ENCODE results near the gene PTS.

Gene PTS

DNA sequence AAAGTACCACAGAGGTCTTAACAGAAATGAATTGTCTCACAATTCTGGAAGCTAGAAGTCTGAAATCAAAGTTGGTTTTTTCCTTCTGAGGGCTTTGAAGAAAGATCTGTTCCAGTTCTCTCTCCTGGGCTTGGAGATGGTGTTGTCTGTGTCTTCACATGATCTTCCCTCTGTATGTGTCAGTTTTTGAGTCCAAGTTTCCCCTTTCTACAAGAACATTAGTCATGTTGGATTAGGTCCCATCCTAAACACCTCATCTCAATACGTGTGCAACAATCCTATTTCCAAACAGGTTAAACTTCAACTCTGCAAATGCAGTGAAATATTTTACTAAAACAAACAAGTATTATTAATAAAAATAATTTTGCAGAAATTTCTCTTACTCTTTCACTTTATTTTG, 3.1 kb upstream of the PTS start:
- no peak for FAIRE-seq

DNA sequence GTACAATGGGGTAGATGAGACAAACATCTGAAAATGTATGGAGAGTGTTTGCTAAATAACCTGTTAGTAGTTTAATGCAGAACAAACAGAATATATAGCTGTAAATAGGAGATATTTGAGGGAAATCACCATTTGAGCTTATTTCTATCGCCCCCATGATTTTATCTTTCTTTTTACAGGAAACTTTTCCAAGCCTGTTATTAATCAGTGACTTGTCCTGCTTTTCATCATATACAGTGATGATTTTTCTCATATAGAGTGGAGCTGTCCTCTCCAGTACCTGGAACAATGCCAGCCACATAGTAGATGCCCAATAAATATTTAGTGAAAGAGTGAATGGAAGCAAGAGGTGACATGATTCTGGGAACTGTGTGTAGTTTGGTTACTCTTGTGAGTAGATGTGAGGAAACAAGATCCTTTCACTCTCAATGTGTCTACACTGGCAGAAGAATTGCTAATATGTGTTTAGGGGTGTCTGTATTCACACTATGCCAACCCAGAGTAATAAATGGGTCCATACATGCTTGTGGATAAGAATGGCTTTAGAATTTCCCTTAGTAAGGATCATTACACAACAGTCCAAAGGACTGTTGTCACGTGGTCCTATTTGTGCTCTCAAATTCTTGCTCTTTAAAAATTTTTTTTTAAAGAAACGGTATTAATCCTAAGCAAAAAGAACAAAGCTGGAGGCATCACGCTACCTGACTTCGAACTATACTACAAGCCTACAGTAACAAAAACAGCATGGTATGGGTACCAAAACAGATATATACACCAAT, 2.3 kb upstream of the PTS start:
- no peak for FAIRE-seq

DNA sequence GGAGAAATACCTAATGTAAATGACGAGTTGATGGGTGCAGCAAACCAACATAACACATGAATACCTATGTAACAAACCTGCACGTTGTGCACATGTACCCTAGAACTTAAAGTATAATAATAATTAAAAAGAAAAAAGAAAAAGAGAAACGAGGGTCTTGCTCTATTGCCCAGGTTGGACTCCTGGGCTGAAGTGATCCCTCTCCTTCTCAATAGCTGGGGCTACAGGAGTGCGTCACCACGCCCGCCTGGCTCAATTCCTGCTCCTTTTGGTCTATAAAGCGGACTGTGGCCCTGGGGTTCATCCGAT, 521 bp upstream of the PTS start:
- no peak for FAIRE-seq

DNA sequence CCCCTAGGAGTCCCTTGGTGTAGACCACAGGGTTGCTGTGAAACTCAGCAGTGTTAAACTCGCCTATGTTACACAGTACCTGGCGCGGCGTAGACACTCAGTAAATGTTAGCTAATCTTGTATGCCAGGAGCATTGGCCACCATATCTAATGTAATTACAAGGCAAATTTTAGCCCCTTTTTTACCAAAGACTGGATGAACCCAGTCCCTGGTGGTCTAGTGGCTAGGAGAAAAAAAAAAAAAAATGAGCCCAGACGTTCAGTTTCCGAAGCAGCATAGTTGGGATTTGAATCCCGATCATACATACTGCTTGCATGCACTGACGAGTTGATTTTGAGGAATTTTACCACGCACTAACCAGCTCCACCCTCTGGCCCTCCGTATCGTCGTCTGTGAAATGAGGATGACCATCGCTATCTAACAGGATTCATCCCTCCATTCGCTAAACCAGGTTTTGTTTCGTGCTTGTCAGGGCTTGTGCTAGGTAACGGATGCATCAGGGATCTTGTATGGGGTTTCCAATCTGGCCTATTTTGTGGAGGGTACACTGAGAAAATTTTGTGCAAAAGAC, 688 bp downstream of the PTS start:
- FAIRE-seq, result no peak

DNA sequence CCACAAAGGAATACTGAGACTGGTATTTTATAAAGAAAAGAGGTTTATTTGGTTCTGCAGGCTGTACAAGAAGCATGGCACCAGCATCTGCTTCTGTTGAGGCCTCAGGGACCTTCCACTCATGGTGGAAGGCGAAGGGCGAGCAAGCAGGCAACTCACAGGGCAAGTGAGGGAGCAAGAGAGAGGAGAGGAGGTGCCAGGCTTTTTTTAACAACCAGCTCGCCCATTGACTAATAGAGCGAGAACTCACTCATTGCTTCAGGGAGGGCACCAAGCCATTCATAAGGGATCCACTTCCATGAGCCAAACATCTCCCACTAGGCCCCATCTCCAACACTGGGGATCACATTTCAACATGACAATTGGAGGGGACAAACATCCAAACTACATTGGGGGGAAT, 1.2 kb downstream of the PTS start:
- no peak for FAIRE-seq

DNA sequence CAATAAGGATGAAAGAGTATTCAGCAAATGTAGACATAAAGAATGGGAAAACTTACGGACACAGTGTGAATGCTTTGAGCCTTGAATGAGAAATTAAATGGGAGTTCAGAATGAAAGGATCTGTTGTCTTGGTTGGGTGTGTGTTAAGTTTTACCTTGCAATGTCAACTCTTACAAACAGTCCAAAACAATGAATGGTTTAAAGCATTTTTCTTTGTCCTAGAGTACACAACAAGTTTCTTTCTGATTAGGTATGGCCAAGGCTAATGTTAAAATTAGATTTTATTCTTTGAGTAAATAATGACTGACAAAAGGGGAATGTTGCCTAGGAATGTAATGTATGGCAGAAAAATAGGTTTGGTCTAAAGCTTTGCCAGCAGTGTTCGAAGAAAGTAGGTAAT, 2.5 kb downstream of the PTS start:
- no peak for FAIRE-seq

DNA sequence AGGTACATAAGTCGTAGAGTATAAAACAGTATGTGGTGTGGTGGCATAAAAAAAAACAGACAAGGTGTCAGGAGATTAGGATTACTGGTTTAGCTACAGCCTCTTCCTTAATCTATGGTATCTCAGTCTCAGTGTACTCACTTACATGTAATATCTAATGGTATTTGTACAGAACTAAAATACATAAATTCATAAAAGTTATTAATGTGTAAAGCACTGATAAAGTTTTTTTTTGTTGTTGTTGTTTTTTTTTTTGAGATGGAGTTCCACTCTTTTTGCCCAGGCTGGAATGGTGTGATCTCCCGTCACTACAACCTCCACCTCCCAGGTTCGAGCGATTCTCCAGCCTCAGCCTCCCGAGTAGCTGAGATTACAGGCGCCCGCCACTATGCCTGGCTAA, 2.9 kb downstream of the PTS start:
- no peak for FAIRE-seq

DNA sequence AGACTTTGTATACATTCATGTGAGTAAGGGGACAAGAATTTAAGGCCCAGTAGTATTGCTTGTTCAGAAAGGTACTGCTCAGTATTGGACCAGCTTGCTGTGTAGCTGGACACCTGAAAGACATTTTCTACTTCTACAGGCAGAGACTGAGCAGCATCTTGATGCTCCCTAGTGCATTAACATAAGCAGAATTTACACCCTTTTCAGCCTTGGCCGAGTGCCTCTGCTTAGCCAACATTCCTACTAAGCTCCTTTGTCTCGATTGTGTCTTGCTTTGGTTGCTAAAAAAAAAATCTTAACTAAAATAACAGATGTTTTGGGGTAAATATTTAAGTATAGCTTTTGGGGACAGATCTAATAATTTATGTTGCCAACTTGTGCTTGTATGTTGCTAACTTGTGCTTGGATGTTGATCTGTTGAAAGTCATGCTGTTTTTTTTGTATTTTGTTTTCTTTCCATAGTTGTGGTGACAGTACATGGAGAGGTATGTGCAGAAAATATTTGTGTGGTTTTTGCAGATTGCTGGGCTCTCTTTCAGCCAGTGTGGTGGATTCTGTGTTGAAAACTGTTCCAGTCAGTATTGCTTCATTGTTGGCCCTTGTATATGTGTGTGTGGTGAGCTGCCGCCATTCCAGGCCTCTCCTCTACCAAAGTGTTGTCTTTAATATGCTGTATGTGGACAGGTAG, 3.7 kb downstream of the PTS start:
- no peak for FAIRE-seq

DNA sequence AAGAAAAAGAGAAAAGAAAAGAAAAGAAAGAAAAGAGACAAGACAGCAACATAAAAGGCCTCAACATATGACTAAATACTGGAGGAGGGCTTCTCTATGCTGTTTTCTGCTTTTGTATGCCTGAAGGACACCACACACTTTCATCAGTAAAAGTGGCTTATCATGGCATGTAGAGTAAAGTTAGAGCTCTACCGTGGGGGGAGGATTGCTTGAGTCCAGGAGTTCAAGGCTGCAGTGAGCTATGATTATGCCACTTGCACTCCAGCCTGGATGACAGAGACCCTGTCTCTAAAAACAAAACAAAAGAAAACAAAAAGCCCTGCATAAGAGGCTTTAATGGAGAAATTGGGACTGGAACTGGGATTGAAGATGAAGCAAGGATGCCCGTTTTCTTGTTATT, 5.7 kb downstream of the PTS start:
- FAIRE-seq, result no peak

DNA sequence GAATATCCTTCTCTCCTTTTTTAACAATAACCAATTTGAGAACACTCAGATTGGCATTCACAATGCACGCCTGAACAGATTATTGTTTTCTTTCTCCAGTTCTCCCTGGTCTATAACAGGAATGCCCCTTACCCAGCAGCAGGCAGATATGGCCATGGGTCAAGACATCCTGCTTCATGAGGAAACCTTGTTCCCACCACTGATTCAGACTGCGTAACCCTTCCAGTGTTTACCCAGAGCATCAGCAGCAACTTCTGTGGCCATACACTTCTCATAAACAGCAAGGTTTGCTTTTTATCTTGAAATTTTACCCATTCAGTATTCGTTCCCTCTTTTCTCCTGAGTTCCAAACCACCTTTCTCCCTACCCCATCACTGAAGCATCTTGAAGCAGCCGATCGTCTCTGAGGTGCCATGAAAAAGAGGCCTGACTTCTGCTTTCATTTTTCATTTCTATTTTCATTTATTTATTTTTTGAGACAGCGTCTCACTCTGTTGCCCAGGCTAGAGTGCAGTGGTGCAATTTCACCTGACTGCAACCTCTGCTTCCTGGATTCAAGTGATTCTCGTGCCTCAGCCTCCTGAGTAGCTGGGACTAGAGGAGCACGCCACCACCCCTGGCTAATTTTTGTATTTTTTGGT, 9.6 kb downstream of the PTS start:
- no peak for FAIRE-seq

DNA sequence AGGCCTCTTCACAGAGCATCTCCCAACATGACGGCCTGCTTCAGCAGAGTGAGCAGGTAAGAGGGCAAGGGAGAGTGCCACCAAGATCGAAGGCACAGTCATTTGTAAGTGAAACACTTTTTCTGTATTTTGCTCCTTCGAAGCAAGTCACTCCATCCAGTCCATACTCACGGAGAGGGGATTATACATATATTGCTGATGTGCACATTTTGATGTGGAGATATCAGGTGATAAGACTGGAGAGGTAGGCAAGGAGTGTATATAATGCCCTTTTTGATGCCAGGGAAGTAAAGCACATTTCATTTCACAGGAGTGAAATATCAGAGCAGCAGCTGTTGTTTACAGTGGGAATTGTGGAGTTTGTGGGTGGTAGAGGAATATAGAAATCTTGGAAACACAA, 11.2 kb downstream of the PTS start:
- no peak for FAIRE-seq

DNA sequence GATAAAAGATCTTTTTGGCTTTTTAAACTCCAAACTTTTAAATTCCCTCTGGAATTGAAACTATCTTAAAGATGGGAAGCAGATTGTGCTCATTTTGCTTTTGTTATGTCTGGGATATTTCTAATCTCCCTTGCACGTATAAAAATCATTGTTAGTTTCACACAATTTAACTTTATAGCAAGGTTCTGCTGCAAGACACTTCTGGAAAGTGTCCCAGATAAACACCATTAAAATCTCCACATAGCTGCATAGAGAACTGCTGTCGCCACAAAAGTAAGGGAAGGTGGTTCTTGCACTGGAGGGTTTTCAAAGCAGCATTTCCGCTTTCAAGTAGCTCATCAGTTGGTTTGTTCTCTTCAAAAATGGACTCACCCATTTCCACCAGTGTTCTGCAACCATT, 11.8 kb downstream of the PTS start:
- no peak for FAIRE-seq

DNA sequence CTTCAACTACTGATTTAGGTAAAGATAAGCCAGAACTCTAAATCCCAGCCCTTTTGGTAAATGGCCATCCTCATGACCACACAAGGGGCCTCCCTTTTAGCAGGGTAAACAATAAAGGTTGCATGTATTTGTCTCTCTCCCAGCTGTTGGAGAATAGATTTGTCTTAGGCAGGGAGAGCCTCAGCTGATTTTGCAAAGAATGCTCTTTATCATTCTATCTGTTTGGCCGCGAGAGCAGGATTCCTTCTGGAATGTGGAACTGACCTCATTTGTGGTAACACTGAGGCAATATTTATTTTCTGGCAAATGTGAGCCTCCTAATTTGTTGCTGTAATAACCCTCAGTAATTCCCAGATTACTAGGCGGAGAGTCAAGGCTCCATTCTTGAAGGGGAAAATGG, 15.3 kb downstream of the PTS start:
- no peak for FAIRE-seq

DNA sequence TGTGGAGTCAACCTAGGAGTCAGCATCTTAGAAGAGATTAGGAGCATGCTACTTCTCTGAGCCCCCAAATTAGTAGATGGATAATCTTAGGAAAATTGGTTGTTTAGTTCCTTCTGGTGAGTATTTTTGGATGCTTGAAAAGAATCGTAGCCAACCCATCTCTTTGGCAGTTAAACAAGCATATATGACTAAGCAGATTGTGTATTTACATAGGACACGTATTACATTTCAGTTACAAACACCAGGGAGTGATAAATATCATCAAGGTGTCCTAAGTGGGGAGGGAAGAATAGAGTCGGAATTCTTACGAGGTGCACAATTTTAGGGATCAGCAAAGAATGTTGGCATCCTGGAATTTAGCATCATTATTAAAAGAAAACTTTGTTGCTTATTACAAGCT, 21.0 kb downstream of the PTS start:
- FAIRE-seq, result no peak

DNA sequence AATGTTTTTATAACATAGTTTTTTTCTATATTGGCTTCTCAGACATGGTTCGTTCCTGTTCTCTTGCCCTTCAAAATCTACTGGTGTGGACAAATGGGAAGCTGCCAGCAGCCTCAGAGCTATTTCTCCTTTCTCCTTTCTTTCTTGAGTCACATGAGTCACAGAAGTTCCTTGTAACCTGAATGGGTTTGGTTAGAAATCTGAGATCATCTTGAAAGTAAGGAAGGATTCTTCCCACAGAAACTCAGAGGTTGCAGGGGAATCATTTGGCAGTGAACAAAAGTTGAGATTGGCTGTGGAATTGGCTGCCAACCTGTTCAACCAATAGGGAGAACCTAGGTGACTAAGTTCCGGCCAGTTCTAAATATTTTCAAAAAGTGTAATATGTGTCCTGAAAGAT, 22.0 kb downstream of the PTS start:
- no peak for FAIRE-seq

DNA sequence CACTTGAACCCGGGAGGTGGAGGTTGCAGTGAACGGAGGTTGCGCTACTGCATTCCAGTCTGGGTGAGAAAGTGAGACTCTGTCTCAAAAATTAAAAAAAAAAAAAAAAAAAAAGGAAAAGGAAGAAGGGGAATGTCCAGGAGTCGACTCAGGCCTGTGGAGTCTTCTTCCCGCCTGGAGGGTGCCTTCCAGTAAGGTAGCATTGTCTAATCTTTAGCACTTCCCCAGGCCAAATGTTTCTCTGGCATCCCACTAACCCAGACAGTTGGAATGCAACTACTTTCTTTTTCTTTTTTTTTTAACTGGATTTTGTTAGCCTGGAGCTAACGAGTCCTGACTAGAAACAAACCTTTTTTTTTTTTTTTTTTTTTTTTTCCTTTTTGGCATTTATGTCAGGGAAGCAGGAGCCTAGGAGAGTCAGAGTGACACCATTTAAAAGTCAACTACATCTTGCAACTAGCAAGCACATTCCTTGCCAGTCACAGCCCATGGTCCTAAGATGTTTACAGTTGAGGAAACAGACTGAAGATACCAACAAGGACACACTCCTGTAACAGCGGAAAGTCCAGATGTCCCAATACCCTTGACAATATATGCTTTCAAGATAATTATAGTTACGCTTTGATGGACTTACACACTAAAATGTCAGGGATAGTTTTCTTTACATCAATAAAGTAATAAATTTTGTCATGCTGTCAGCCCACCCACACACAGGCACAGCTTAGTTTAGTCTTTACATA, 23.8 kb downstream of the PTS start:
- no peak for FAIRE-seq

DNA sequence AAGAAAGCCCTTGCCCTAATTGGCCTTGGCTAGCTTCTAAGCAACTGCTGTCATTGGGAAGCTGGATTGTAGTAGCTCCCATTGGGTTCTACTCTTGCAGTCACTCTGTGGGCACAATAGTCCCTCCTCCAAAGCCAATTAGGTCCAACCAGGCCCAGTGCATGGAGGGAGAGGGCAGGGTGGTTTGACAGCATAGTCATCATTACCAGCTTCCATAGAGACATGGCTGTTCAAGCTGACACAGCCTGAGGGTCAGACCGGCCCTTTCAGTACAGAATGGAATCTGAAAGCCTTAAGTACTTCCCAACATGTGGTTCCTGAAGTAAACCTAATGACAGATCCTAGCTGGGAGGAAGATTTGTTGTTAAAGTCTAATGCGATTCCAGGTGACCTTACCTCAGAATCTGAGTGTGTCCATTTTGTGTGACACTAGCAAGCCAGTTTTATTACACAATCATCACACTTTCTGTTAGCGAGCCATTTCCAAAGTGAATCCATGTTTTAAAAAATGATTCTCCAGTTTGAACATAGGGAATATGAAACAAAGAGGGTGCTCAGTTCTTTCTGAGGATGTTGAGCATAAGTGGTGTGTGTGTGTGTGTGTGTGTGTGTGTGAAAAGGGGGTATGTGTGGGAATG, 27.5 kb downstream of the PTS start:
- no peak for FAIRE-seq

DNA sequence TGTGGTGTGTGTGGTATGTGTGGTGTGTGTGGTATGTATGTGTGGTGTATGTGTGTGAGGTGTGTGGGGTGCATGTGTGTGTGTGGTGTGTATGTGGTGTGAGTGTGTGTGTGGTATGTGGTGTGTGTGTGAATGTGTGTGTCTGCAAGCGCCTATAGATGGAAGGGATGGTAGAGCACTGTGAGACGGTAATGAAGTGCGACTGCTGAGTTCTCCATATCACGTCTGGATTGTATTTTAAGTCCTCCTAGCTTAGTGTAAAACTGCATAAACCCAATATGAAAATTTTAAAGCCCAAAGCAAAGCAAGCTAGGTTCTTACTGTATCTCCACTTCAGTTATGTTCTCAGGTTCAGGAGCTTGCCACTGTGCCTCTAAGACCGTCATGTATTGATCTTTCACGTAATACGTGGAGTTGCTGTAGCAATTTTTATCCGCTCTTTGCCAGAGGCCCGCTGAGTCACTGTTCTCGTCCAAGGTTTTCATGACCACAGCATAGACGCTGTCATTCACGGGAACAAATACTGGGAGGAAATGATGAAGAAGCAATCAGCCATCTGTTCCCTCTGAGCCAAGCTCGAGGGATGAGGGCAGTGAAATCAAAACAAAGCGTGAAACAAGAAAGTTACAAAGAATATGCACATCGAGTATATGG, 29.0 kb downstream of the PTS start:
- FAIRE-seq, result no peak

DNA sequence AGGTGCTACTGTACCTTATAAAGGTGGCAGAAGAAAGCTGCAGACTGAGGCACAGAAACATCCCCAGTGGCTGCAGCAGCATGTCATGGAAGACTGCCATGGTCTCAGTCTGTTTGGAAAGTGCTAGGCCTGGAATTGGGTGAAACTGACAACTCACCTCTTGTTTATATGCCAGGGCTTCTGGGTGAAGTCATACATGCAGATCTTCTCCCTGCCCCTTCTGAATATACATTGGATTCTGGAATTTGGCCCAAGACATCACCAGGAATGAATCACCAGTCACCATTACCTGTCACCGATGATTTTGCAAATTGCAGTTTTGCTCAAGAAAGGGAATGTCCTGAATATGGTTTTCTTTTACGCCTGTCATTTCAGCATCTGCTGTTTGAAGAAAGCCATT, 34.3 kb downstream of the PTS start, which contains the start of gene PLET1:
Gene PLET1 (minus strand): TSS at position 371 of the 400 bp plus-strand sequence. CDS start 271 bp downstream, at position 100.
- FAIRE-seq, result no peak

DNA sequence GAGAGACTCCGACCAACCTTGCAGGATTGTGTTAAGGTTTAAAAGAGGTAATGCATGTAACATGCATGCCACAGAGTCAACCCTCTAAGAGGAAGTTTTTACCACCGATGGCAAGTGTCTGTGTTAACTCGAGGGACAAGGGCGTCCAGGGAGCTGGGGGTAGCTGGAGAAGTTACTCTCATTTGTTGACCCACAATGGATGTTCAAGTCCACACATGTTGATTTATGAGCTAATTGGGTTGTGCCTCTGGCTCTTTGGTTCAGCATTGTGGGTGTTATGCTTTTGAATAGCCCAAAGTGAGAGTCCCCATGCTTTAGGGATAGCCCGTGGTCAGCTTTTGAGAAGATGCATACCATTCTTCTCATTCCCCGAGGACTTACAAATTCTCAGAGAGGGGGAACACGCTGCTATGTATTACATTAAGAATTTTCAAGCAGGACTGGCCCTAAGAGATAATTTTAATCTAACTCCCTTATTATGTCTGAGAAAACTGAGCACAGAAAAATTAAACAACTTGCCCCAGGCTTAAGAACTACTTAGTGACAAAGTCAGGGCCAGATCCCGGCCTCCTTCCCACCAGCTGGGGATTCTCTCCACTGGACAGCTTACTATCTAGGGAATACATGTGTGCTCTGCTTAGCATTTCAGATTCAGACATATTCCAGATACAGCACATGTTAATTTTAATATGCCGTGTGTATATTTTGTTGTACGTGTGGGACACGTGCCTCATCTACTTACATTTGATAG, 39.6 kb downstream of the PTS start:
- FAIRE-seq, result no peak

DNA sequence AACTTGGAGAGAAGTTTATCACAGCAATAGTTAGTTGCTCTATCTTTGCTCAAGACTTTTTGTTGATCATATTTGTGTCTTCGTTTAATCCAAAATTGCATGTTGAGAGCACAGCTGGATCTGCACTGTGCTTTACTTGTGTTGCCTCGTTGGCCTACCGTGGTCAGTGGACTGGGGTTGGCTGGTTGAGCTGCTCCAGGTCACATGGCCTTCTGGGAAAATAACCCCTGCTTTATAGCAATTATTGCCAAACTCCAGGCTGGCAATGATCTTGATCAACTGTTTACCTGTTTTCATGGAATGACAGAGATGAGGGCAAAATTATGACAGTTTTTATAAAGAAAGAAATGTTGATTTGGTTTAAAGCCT, 40.2 kb downstream of the PTS start:
- no peak for FAIRE-seq

DNA sequence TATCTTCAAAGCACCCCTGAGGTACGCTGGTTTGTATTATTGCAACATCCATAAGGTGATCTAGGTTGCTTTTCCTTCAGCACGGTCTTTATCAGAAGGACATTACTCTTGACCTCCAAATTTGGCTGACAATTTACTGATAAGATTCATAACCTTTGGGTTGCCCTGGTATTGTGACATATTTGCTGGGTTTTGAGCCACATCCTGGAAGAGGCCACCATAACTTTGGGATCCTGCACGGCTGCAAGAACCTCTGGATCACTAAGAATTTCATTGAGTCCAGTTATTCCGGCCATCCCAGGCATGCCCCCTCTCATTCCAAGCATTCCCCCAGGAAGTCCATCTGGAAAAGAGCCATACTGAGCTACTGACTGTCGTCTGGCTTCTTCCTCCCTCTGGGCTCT, 41.0 kb downstream of the PTS start:
- no peak for FAIRE-seq
